ENCODE data around the gene SNCB.

SNCB gene

GRCh38 chr5:176675676-176676360, 45.5 kb upstream of the SNCB start:
- ChIA-PET CTCF (interaction anchor here (0.6 to 0.9 kb wide), 2 partner anchors 18 to 396 kb away, joined by 3 read pairs; no protein-coding TSS in a partner anchor), POLR2A (no interaction called here)
- no peak overlapping the region for H3K27ac ChIP-seq (ENCODE audit: insufficient read depth in 1 of 2, low read depth in 1 of 2, low read length in 2 of 2, poor library complexity in 1 of 2, severe bottlenecking in 2 of 2)
- H3K36me3 ChIP-seq (ENCODE audit: control insufficient read depth in 4 of 4, insufficient read depth in 4 of 4, low read length in 3 of 4): no peaks in the 10 kb centered on the region
- DNase-seq: peak in 2 of 3 donors; percentile 27 to 28
- peaks cover 0 to 2% (median 0%) of the 10 kb centered on the region in 5 experiments for H3K9me3 ChIP-seq (ENCODE audit: control extremely low read depth in 1 of 5, control insufficient read depth in 4 of 5, insufficient read depth in 2 of 5, low read depth in 1 of 5, low read length in 4 of 5)
- peaks cover 0 to 52% (median 31%) of the 10 kb centered on the region in 5 experiments for H3K27me3 ChIP-seq (replicated peaks in 2 of 5; ENCODE audit: control insufficient read depth in 4 of 5, insufficient read depth in 5 of 5, low read length in 4 of 5)
- H3K4me3 ChIP-seq (ENCODE audit: control insufficient read depth in 1 of 7, extremely low read depth in 1 of 7, insufficient read depth in 4 of 7, low read depth in 2 of 7, low read length in 6 of 7): no peak overlapping the region
- 81% methylated on average over 17 of the region's 19 CpGs for WGBS (ENCODE audit: insufficient coverage)
- H3K4me1 ChIP-seq (ENCODE audit: control extremely low read depth in 1 of 4, control insufficient read depth in 4 of 4, insufficient read depth in 4 of 4, low read length in 3 of 4): peaks cover 0 to 5% (median under 1%) of the 10 kb centered on the region in 4 experiments

GRCh38 chr5:176674799-176675198, 44.5 kb upstream of the SNCB start:
- Histone ChIP-seq H3K4me3 (ENCODE audit: control insufficient read depth in 1 of 7, extremely low read depth in 1 of 7, insufficient read depth in 4 of 7, low read depth in 2 of 7, low read length in 6 of 7) (no peak overlapping the region), H3K36me3 (ENCODE audit: control insufficient read depth in 4 of 4, insufficient read depth in 4 of 4, low read length in 3 of 4) (no peaks in the 10 kb centered on the region), H3K4me1 (ENCODE audit: control extremely low read depth in 1 of 4, control insufficient read depth in 4 of 4, insufficient read depth in 4 of 4, low read length in 3 of 4) (peaks cover 0 to 2% (median under 1%) of the 10 kb centered on the region in 4 experiments), H3K9me3 (ENCODE audit: control extremely low read depth in 1 of 5, control insufficient read depth in 4 of 5, insufficient read depth in 2 of 5, low read depth in 1 of 5, low read length in 4 of 5) (peaks cover 0 to 2% (median 0%) of the 10 kb centered on the region in 5 experiments), H3K27ac (ENCODE audit: insufficient read depth in 1 of 2, low read depth in 1 of 2, low read length in 2 of 2, poor library complexity in 1 of 2, severe bottlenecking in 2 of 2) (no peak overlapping the region), H3K27me3 (replicated peaks in 2 of 5; ENCODE audit: control insufficient read depth in 4 of 5, insufficient read depth in 5 of 5, low read length in 4 of 5) (peaks cover 0 to 51% (median 30%) of the 10 kb centered on the region in 5 experiments)
- DNase-seq: no peak
- POLR2A ChIA-PET: no interaction called here
- WGBS (ENCODE audit: insufficient coverage): 95% methylated on average over 17 of the region's 17 CpGs
- CTCF ChIA-PET: interaction anchor here (1.8 kb wide), 1 partner anchor 17 kb away, joined by 5 read pairs; no protein-coding TSS in a partner anchor

- Histone ChIP-seq H3K4me3 (ENCODE audit: control insufficient read depth in 1 of 7, extremely low read depth in 1 of 7, insufficient read depth in 4 of 7, low read depth in 2 of 7, low read length in 6 of 7) (no peak overlapping the region), H3K36me3 (ENCODE audit: control insufficient read depth in 4 of 4, insufficient read depth in 4 of 4, low read length in 3 of 4) (no peaks in the 10 kb centered on the region), H3K9me3 (ENCODE audit: control extremely low read depth in 1 of 5, control insufficient read depth in 4 of 5, insufficient read depth in 2 of 5, low read depth in 1 of 5, low read length in 4 of 5) (no peaks in the 10 kb centered on the region), H3K27me3 (replicated peaks in 2 of 5; ENCODE audit: control insufficient read depth in 4 of 5, insufficient read depth in 5 of 5, low read length in 4 of 5) (peaks cover 0 to 51% (median 23%) of the 10 kb centered on the region in 5 experiments), H3K4me1 (ENCODE audit: control extremely low read depth in 1 of 4, control insufficient read depth in 4 of 4, insufficient read depth in 4 of 4, low read length in 3 of 4) (peaks cover 0 to 2% (median 0%) of the 10 kb centered on the region in 4 experiments), H3K27ac (ENCODE audit: insufficient read depth in 1 of 2, low read depth in 1 of 2, low read length in 2 of 2, poor library complexity in 1 of 2, severe bottlenecking in 2 of 2) (no peak overlapping the region)
- CTCF ChIA-PET: interaction anchor here (0.7 to 1.8 kb wide), 4 partner anchors 9 to 16 kb away, joined by 3 to 5 read pairs (median 4); no protein-coding TSS in a partner anchor
- 91% methylated on average over 13 of the region's 18 CpGs for WGBS (ENCODE audit: insufficient coverage)
- DNase-seq: no peak
- POLR2A ChIA-PET: no interaction called here
Observed at GRCh38 chr5:176673651-176674583, 43.6 kb upstream of the SNCB start.

GRCh38 chr5:176671890-176672747, 41.8 kb upstream of the SNCB start:
- Histone ChIP-seq H3K4me1 (ENCODE audit: control extremely low read depth in 1 of 4, control insufficient read depth in 4 of 4, insufficient read depth in 4 of 4, low read length in 3 of 4) (peaks cover 0 to 2% (median 0%) of the 10 kb centered on the region in 4 experiments), H3K9me3 (ENCODE audit: control extremely low read depth in 1 of 5, control insufficient read depth in 4 of 5, insufficient read depth in 2 of 5, low read depth in 1 of 5, low read length in 4 of 5) (peaks cover 0 to 2% (median 0%) of the 10 kb centered on the region in 5 experiments), H3K27ac (ENCODE audit: insufficient read depth in 1 of 2, low read depth in 1 of 2, low read length in 2 of 2, poor library complexity in 1 of 2, severe bottlenecking in 2 of 2) (no peak overlapping the region), H3K4me3 (ENCODE audit: control insufficient read depth in 1 of 7, extremely low read depth in 1 of 7, insufficient read depth in 4 of 7, low read depth in 2 of 7, low read length in 6 of 7) (no peak overlapping the region), H3K27me3 (replicated peaks in 2 of 5; ENCODE audit: control insufficient read depth in 4 of 5, insufficient read depth in 5 of 5, low read length in 4 of 5) (peaks cover 0 to 51% (median 14%) of the 10 kb centered on the region in 5 experiments), H3K36me3 (ENCODE audit: control insufficient read depth in 4 of 4, insufficient read depth in 4 of 4, low read length in 3 of 4) (no peaks in the 10 kb centered on the region)
- CTCF ChIA-PET: interaction anchor here (1.2 to 6.7 kb wide), 2 partner anchors 11 to 13 kb away, joined by 4 to 47 read pairs; no protein-coding TSS in a partner anchor
- DNase-seq: no peak
- WGBS (ENCODE audit: insufficient coverage): 65% methylated on average over 10 of the region's 18 CpGs
- POLR2A ChIA-PET: no interaction called here

- WGBS (ENCODE audit: insufficient coverage): 91% methylated on average over 3 of the region's 4 CpGs
Observed at GRCh38 chr5:176671399-176671798, 41.1 kb upstream of the SNCB start.

GRCh38 chr5:176670449-176670848, 40.1 kb upstream of the SNCB start:
- POLR2A ChIA-PET: no interaction called here
- no peaks in the 10 kb centered on the region for H3K4me1 ChIP-seq (ENCODE audit: control extremely low read depth in 1 of 4, control insufficient read depth in 4 of 4, insufficient read depth in 4 of 4, low read length in 3 of 4)
- CTCF ChIA-PET: interaction anchor here (0.6 to 6.7 kb wide), 2 partner anchors 11 to 132 kb away, joined by 3 to 47 read pairs; no protein-coding TSS in a partner anchor
- H3K27ac ChIP-seq (ENCODE audit: insufficient read depth in 1 of 2, low read depth in 1 of 2, low read length in 2 of 2, poor library complexity in 1 of 2, severe bottlenecking in 2 of 2): no peak overlapping the region
- 86% methylated on average over 8 of the region's 8 CpGs for WGBS (ENCODE audit: insufficient coverage)
- H3K36me3 ChIP-seq (ENCODE audit: control insufficient read depth in 4 of 4, insufficient read depth in 4 of 4, low read length in 3 of 4): no peaks in the 10 kb centered on the region
- H3K27me3 ChIP-seq (replicated peaks in 2 of 5; ENCODE audit: control insufficient read depth in 4 of 5, insufficient read depth in 5 of 5, low read length in 4 of 5): peaks cover 0 to 52% (median 12%) of the 10 kb centered on the region in 5 experiments
- no peak overlapping the region for H3K4me3 ChIP-seq (ENCODE audit: control insufficient read depth in 1 of 7, extremely low read depth in 1 of 7, insufficient read depth in 4 of 7, low read depth in 2 of 7, low read length in 6 of 7)
- DNase-seq: no peak
- H3K9me3 ChIP-seq (ENCODE audit: control extremely low read depth in 1 of 5, control insufficient read depth in 4 of 5, insufficient read depth in 2 of 5, low read depth in 1 of 5, low read length in 4 of 5): peaks cover 0 to 2% (median 0%) of the 10 kb centered on the region in 5 experiments

More at GRCh38 chr5:176671399-176671798, 41.1 kb upstream of the SNCB start:
- POLR2A ChIA-PET: no interaction called here
- no peak overlapping the region for H3K4me3 ChIP-seq (ENCODE audit: control insufficient read depth in 1 of 7, extremely low read depth in 1 of 7, insufficient read depth in 4 of 7, low read depth in 2 of 7, low read length in 6 of 7)
- peaks cover 0 to 51% (median 12%) of the 10 kb centered on the region in 5 experiments for H3K27me3 ChIP-seq (replicated peaks in 2 of 5; ENCODE audit: control insufficient read depth in 4 of 5, insufficient read depth in 5 of 5, low read length in 4 of 5)
- no peaks in the 10 kb centered on the region for H3K36me3 ChIP-seq (ENCODE audit: control insufficient read depth in 4 of 4, insufficient read depth in 4 of 4, low read length in 3 of 4)
- peaks cover 0 to 2% (median 0%) of the 10 kb centered on the region in 5 experiments for H3K9me3 ChIP-seq (ENCODE audit: control extremely low read depth in 1 of 5, control insufficient read depth in 4 of 5, insufficient read depth in 2 of 5, low read depth in 1 of 5, low read length in 4 of 5)
- DNase-seq: no peak
- H3K4me1 ChIP-seq (ENCODE audit: control extremely low read depth in 1 of 4, control insufficient read depth in 4 of 4, insufficient read depth in 4 of 4, low read length in 3 of 4): peaks cover 0 to 2% (median 0%) of the 10 kb centered on the region in 4 experiments
- no peak overlapping the region for H3K27ac ChIP-seq (ENCODE audit: insufficient read depth in 1 of 2, low read depth in 1 of 2, low read length in 2 of 2, poor library complexity in 1 of 2, severe bottlenecking in 2 of 2)
- CTCF ChIA-PET: interaction anchor here (6.7 kb wide), 1 partner anchor 12 kb away, joined by 47 read pairs; no protein-coding TSS in a partner anchor
